BE2C (cell line): Measurements from ENCODE around the gene CNKSR1.
"Not testable (repeated sequence)": the region's sequence is repeated elsewhere in the genome, so short reads cannot be mapped to it uniquely, and the experiment has no call there.

Experiments
- DNase-seq: peaks from one replicate; pipeline ENCODE4 v3.0.0-alpha.2; 2020
- H3K27me3 ChIP-seq: fragments of 250-450 bp; sonication (Bioruptor Pico); 2 replicates; pipeline ENCODE4 v1.5.1; 2020; ENCODE audit warnings: mild to moderate bottlenecking
- H3K36me3 ChIP-seq: fragments of 250-450 bp; sonication (Bioruptor Pico); 2 replicates; pipeline ENCODE4 v1.5.1; 2020; ENCODE audit warnings: mild to moderate bottlenecking
- H3K4me1 ChIP-seq: fragments of 250-450 bp; sonication (Bioruptor Pico); 2 replicates; pipeline ENCODE4 v1.5.1; 2020
- H3K4me3 ChIP-seq: 2 replicates; pipeline ENCODE4 v1.5.1; 2011; ENCODE audit warnings: low read depth, low read length
- H3K9me3 ChIP-seq: fragments of 250-450 bp; sonication (Bioruptor Pico); 2 replicates; pipeline ENCODE4 v1.5.1; 2020
- CTCF ChIP-seq: IDR thresholded peaks from 2 replicates; pipeline ENCODE4 v1.5.1; 2012; ENCODE audit warnings: mild to moderate bottlenecking, low read depth, low read length

CNKSR1 gene

GRCh38 chr1:26225033-26225831 lies 47.9 kb downstream of the CNKSR1 start:
- no peaks in the 10 kb centered on the region for H3K4me1 ChIP-seq
- peak; percentile 73 for DNase-seq
- no peak for TF ChIP-seq CTCF
- H3K4me3 ChIP-seq = peak overlapping the region; percentile 46
- no peaks in the 10 kb centered on the region for H3K27me3 ChIP-seq
- H3K36me3 ChIP-seq = no peaks in the 10 kb centered on the region
- no peaks in the 10 kb centered on the region for H3K9me3 ChIP-seq

GRCh38 chr1:26230682-26231081 lies 53.4 kb downstream of the CNKSR1 start:
- H3K4me3 ChIP-seq, H3K9me3 ChIP-seq, DNase-seq, H3K4me1 ChIP-seq, H3K36me3 ChIP-seq, H3K27me3 ChIP-seq: not testable (repeated sequence)

- peak within 1 kb of the TSS; percentile 88 for H3K4me3 ChIP-seq
- DNase-seq = peak; percentile 91
- peak; percentile 73 for TF ChIP-seq CTCF
- H3K27me3 ChIP-seq = no peaks in the 10 kb centered on the region
- H3K9me3 ChIP-seq = no peaks in the 10 kb centered on the region
- H3K36me3 ChIP-seq = no peaks in the 10 kb centered on the region
- no peaks in the 10 kb centered on the region for H3K4me1 ChIP-seq
Observed at GRCh38 chr1:26233903-26234643, 56.8 kb downstream of the CNKSR1 start, which contains the start of gene CEP85. TSS of gene CEP85 (plus strand) at chr1:26234200. CDS start at chr1:26239784, 5,584 bp downstream.

- Histone ChIP-seq H3K36me3 (no peaks in the 10 kb centered on the region), H3K4me1 (no peaks in the 10 kb centered on the region), H3K4me3 (peak overlapping the region; percentile 88), H3K27me3 (no peaks in the 10 kb centered on the region), H3K9me3 (no peaks in the 10 kb centered on the region)
- peak; percentile 17 for DNase-seq
- TF ChIP-seq CTCF = 0 out of 2 replicates have a peak, but pooled peaks have one; percentile 12
Observed at GRCh38 chr1:26234644-26235370, 57.5 kb downstream of the CNKSR1 start.

GRCh38 chr1:26237230-26237966 lies 60.1 kb downstream of the CNKSR1 start:
- H3K4me1 ChIP-seq = no peaks in the 10 kb centered on the region
- H3K27me3 ChIP-seq = no peaks in the 10 kb centered on the region
- H3K9me3 ChIP-seq = no peaks in the 10 kb centered on the region
- H3K4me3 ChIP-seq = no peak overlapping the region
- no peak for DNase-seq
- no peak for TF ChIP-seq CTCF
- no peaks in the 10 kb centered on the region for H3K36me3 ChIP-seq
